K562 (cell line): ENCODE data around the gene SNX1. TPM values are rescaled to one million over a fixed set of nuclear protein-coding genes. Genes with fewer than 3 reads are reported as not detected.

Source experiments
- ATF3 ChIP-seq, 2 experiments: fragments of 450-650 bp in 1 of 2; sonication (generic) in 1 of 2; formaldehyde crosslinking in 1 of 2; IDR thresholded peaks in 1 of 2; conservative IDR thresholded peaks in 1 of 2; 2 replicates each; pipeline versions ENCODE4 v1.6.1 to v1.8.1; 2016 to 2023; ENCODE audit warnings: mild to moderate bottlenecking in 2 of 2, moderate library complexity in 2 of 2, inconsistent platforms in 1 of 2, missing genetic modification reagents in 1 of 2
- CBX2 ChIP-seq: fragments of 200-600 bp; sonication (generic); IDR thresholded peaks from one replicate; pipeline ENCODE4 v1.6.1; 2012; ENCODE audit warnings: mild to moderate bottlenecking, low read length, inconsistent platforms; ENCODE audit not compliant: insufficient read depth, poor library complexity, severe bottlenecking
- CHD2 ChIP-seq: IDR thresholded peaks from 2 replicates; pipeline ENCODE4 v1.6.1; 2011; ENCODE audit warnings: low read depth, low read length
- CREB3L1 ChIP-seq: fragments of 450-650 bp; IDR thresholded peaks from 2 replicates; pipeline ENCODE4 v1.6.1; 2014; ENCODE audit warnings: low read depth, mild to moderate bottlenecking, moderate library complexity, borderline replicate concordance
- E2F6 ChIP-seq, 2 experiments: IDR thresholded peaks; 2 replicates each; pipeline ENCODE4 v1.6.1; 2011; ENCODE audit warnings: borderline replicate concordance in 1 of 2, control low read depth in 1 of 2, low read depth in 1 of 2, low read length in 1 of 2, mild to moderate bottlenecking in 1 of 2, mixed read lengths in 1 of 2, moderate library complexity in 1 of 2; ENCODE audit not compliant: insufficient read depth in 1 of 2, insufficient read length in 1 of 2, poor library complexity in 1 of 2, severe bottlenecking in 1 of 2; ENCODE audit errors: extremely low read depth in 1 of 2
- FOSL1 ChIP-seq: fragments of 200-800 bp; sonication (Bioruptor generic); conservative IDR thresholded peaks from 2 replicates; pipeline ENCODE4 v1.6.1; 2016; ENCODE audit warnings: missing genetic modification characterization, missing compliant biosample characterization
- FOXA1 ChIP-seq: fragments of 450-650 bp; IDR thresholded peaks from 2 replicates; pipeline ENCODE4 v1.6.1; 2016; ENCODE audit warnings: mild to moderate bottlenecking, borderline replicate concordance
- KAT2B ChIP-seq: IDR thresholded peaks from one replicate; pipeline ENCODE4 v1.6.1; 2012; ENCODE audit warnings: low read depth, mild to moderate bottlenecking, control low read depth, inconsistent platforms, low read length, moderate library complexity
- MEIS2 ChIP-seq: fragments of 450-650 bp; IDR thresholded peaks from 2 replicates; pipeline ENCODE4 v1.6.1; 2014; ENCODE audit warnings: mild to moderate bottlenecking; ENCODE audit not compliant: partially characterized antibody
- MYNN ChIP-seq, 2 experiments: sonication (generic); formaldehyde crosslinking in 1 of 2; IDR thresholded peaks; 2 replicates each; pipeline versions ENCODE4 v1.5.0 to v1.6.1; 2016 to 2020; ENCODE audit warnings: antibody characterized with exemption in 1 of 2, missing genetic modification reagents in 1 of 2
- NFRKB ChIP-seq: fragments of 450-650 bp; IDR thresholded peaks from 2 replicates; pipeline ENCODE4 v1.6.1; 2016; ENCODE audit warnings: low read depth
- NFYB ChIP-seq: IDR thresholded peaks from 2 replicates; pipeline ENCODE4 v1.6.1; 2011; ENCODE audit warnings: mild to moderate bottlenecking, moderate library complexity; ENCODE audit not compliant: insufficient read length; ENCODE audit errors: extremely low read depth
- NR2C1 ChIP-seq, 2 experiments: fragments of 450-650 bp; IDR thresholded peaks; 2 replicates each; pipeline ENCODE4 v1.6.1; 2017; ENCODE audit warnings: mild to moderate bottlenecking in 2 of 2, antibody characterized with exemption in 1 of 2, inconsistent platforms in 1 of 2, missing compliant biosample characterization in 1 of 2, missing genetic modification characterization in 1 of 2
- PHF20 ChIP-seq: fragments of 450-650 bp; IDR thresholded peaks from 2 replicates; pipeline ENCODE4 v1.6.1; 2018; ENCODE audit not compliant: partially characterized antibody
- PHF8 ChIP-seq: fragments of 200-600 bp; sonication (generic); IDR thresholded peaks from 2 replicates; pipeline ENCODE4 v1.6.1; 2012; ENCODE audit warnings: mixed run types, mild to moderate bottlenecking, inconsistent platforms, low read length, moderate library complexity, borderline replicate concordance
- PKNOX1 ChIP-seq: fragments of 450-650 bp; IDR thresholded peaks from 2 replicates; pipeline ENCODE4 v1.6.1; 2016
- SP1 ChIP-seq: sonication (generic); formaldehyde crosslinking; IDR thresholded peaks from 2 replicates; pipeline ENCODE4 v1.8.1; 2022; ENCODE audit warnings: mild to moderate bottlenecking, missing genetic modification reagents
- ZBTB43 ChIP-seq: sonication (generic); formaldehyde crosslinking; IDR thresholded peaks from 2 replicates; pipeline ENCODE4 v1.8.0; 2023; ENCODE audit warnings: mild to moderate bottlenecking, missing genetic modification reagents
- ZNF12 ChIP-seq: sonication (generic); formaldehyde crosslinking; IDR thresholded peaks from 2 replicates; pipeline ENCODE4 v1.4.0; 2020; ENCODE audit warnings: mild to moderate bottlenecking, missing genetic modification reagents
- polyA plus RNA-seq, 8 experiments: library from polyadenylated mRNA; depleted of rRNA in 4 of 8; stranded (reverse) in 5 of 8; unstranded in 3 of 8; fragments of >200 nt; fragmentation: Nextera tagmentation in 2 of 8; fragmentation: Illumina TruSeq in 1 of 8; extraction: Ambion mirVana in 2 of 8; extraction: Trizol in 1 of 8; gene quantifications; 2 replicates each; pipeline versions ENCODE4 v1.2.1 to v1.2.3, GENCODE V29; 2011 to 2014; ENCODE audit warnings: inconsistent platforms in 1 of 8, missing spikeins in 1 of 8
- total RNA-seq, 7 experiments: library from RNA; depleted of rRNA in 6 of 7; stranded (reverse); fragments of >200 nt in 6 of 7; fragmentation: Illumina TruSeq in 2 of 7; extraction: Trizol in 2 of 7; gene quantifications; 2 replicates each; pipeline versions ENCODE4 v1.2.1 to v1.2.3, GENCODE V29; 2011 to 2021; ENCODE audit warnings: low replicate concordance in 1 of 7

SNX1 gene
- total and polyA plus RNA-seq, 9 of the 15 experiments (the other 6 are each of a cell fraction or from before 2014, with no cell fraction given): 11.0 to 105 (median 59.9) TPM

- peak; percentile 92 for TF ChIP-seq CREB3L1
- TF ChIP-seq FOXA1: no peak
- TF ChIP-seq E2F6 (IDR thresholded peaks at IDR 0.05; ENCODE audit: borderline replicate concordance in 1 of 2, extremely low read depth in 1 of 2, insufficient read depth in 1 of 2, insufficient read length in 1 of 2, low read depth in 1 of 2, low read length in 1 of 2, poor library complexity in 1 of 2, severe bottlenecking in 1 of 2): peak; percentile 83 to 87
- no peak for TF ChIP-seq MYNN (IDR thresholded peaks at IDR 0.05)
- TF ChIP-seq MYNN (CRISPR knock-in tag; IDR thresholded peaks at IDR 0.05): no peak
- TF ChIP-seq FOSL1 (tag): peak; percentile 90
- TF ChIP-seq ZBTB43: no peak
- peak; percentile 68 for TF ChIP-seq ATF3 (IDR thresholded peaks at IDR 0.05)
- TF ChIP-seq ATF3 (CRISPR knock-in tag; conservative IDR thresholded peaks at IDR 0.05): no peak
- TF ChIP-seq PHF20: peak; percentile 22
- peak; percentile 68 for TF ChIP-seq CHD2
- TF ChIP-seq NFRKB: peak; percentile 76; the same call in 1 of the 2 replicates
- no peak for TF ChIP-seq ZNF12 (CRISPR knock-in tag)
- TF ChIP-seq SP1 (CRISPR knock-in tag): peak; percentile 42; the same call in 1 of the 2 replicates
- TF ChIP-seq PKNOX1: peak; percentile 82
- TF ChIP-seq KAT2B: no peak
- TF ChIP-seq NFYB: peak; percentile 8
- peak; percentile 52 for TF ChIP-seq PHF8
- TF ChIP-seq NR2C1 (IDR thresholded peaks at IDR 0.05): peak; percentile 54
- TF ChIP-seq NR2C1 (tag; IDR thresholded peaks at IDR 0.05): peak; percentile 75
- no peak for TF ChIP-seq CBX2
- TF ChIP-seq MEIS2: peak; percentile 22
These were observed 2.0 kb upstream of the SNX1 start, which contains the start of gene CIAO2A (continued) for GRCh38 chr15:64093627-64094417.
